Activated naive CD4-positive, alpha-beta T cell treated with anti-CD3 and anti-CD28 coated beads for 36 hours (primary cell): ENCODE measurements around the gene FUBP1. TPM values are rescaled to one million over a fixed set of nuclear protein-coding genes. Genes with fewer than 3 reads are reported as not detected.

ENCODE experiments used
- CTCF ChIA-PET: fragments of 350-600 bp; sonication (Branson Sonifier 250); formaldehyde crosslinking; loops from one replicate; lab custom pipeline; 2021; ENCODE audit warnings: antibody characterized with exemption; lab: Charles Lee
- DNase-seq: peaks from one replicate; pipeline ENCODE4 v3.0.0-alpha.2; 2020
- H3K27ac Mint-ChIP-seq: one replicate; pipeline ENCODE4 v1.8.0; 2021; ENCODE audit warnings: mild to moderate bottlenecking, mixed read lengths
- H3K27me3 Mint-ChIP-seq: one replicate; pipeline ENCODE4 v1.8.0; 2021; ENCODE audit warnings: low read depth, mixed read lengths
- H3K36me3 Mint-ChIP-seq: one replicate; pipeline ENCODE4 v1.8.0; 2021; ENCODE audit warnings: low read depth, mixed read lengths
- H3K4me1 Mint-ChIP-seq: one replicate; pipeline ENCODE4 v1.8.0; 2021; ENCODE audit warnings: low read depth, mixed read lengths
- H3K4me3 Mint-ChIP-seq: one replicate; pipeline ENCODE4 v1.8.0; 2021; ENCODE audit warnings: mild to moderate bottlenecking, moderate library complexity, mixed read lengths
- H3K9me3 Mint-ChIP-seq: one replicate; pipeline ENCODE4 v1.8.0; 2021; ENCODE audit warnings: mixed read lengths
- intact Hi-C: fragments of 100-400 bp; cut with micrococcal nuclease; formaldehyde crosslinking; loops from one replicate; pipeline ENCODE4 v1.15.1; 2023
- total RNA-seq, 2 experiments: library from RNA; stranded (reverse); gene quantifications; one replicate each; pipeline ENCODE4 v1.2.3, GENCODE V29; 2021

The FUBP1 gene
- total RNA-seq, 2 experiments from 2014 or later = 243 to 244 TPM

GRCh38 chr1:77899647-77900320 lies 79.1 kb downstream of the FUBP1 start:
- no peak for DNase-seq
- H3K4me1 Mint-ChIP-seq = no peaks in the 10 kb centered on the region
- peaks cover 2% of the 10 kb centered on the region for H3K27me3 Mint-ChIP-seq
- no peaks in the 10 kb centered on the region for H3K36me3 Mint-ChIP-seq
- no peak overlapping the region for H3K27ac Mint-ChIP-seq
- CTCF ChIA-PET = interaction anchor here (0.8 to 1.4 kb wide), 6 partner anchors 17 to 214 kb away, joined by 3 to 7 read pairs (median 4); no protein-coding TSS in a partner anchor
- no peak overlapping the region for H3K4me3 Mint-ChIP-seq
- intact Hi-C loops = loop anchor here (1.0 to 5.0 kb wide), 5 partner anchors 74 to 1747 kb away; no protein-coding TSS in a partner anchor
- H3K9me3 Mint-ChIP-seq = no peaks in the 10 kb centered on the region

Other genes with a start within 250 kb of the FUBP1 start
- 10 to 100 TPM; 32.6 to 35.6 TPM for gene USP33, start 219.2 kb downstream of the FUBP1 start, total RNA-seq
- 1 to 10 TPM; 7.7 to 8.8 TPM for gene MIGA1, start 199.4 kb downstream of the FUBP1 start, total RNA-seq
- 1 to 10 TPM; 1.7 to 1.9 TPM for gene NEXN, start 90.4 kb downstream of the FUBP1 start, total RNA-seq
- gene DNAJB4, start 25.9 kb upstream of the FUBP1 start, total RNA-seq = 10 to 100 TPM in 1 of 2 experiments, 1 to 10 TPM in 1; 9.7 to 10.4 TPM
- gene GIPC2, start 66.9 kb upstream of the FUBP1 start, total RNA-seq = under 1 TPM; 0.10 to 0.31 TPM